HEK293 (cell line): ENCODE results near the gene ZNF428.
A peak's percentile ranks its signal among the peaks of the same experiment; 100 is the strongest.
"Not testable (repeated sequence)": the region's sequence is repeated elsewhere in the genome, so short reads cannot be mapped to it uniquely, and the experiment has no call there.

Experiments used
- CTCF ChIA-PET: fragments of 350-600 bp; formaldehyde crosslinking; extraction: SDS; loops from one replicate; lab custom pipeline; 2021; ENCODE audit warnings: antibody characterized with exemption; lab: Yijun Ruan, JAX
- POLR2A ChIA-PET: fragments of 300-600 bp; formaldehyde crosslinking; extraction: SDS; loops from one replicate; lab custom pipeline; 2020; ENCODE audit warnings: antibody characterized with exemption, inconsistent platforms; lab: Yijun Ruan, JAX
- H3K27ac ChIP-seq: fragments of 200-500 bp; sonication (Bioruptor generic); 2 replicates; pipeline ENCODE4 v1.5.1; 2014; ENCODE audit warnings: low read depth, low read length, control low read depth, inconsistent platforms; ENCODE audit errors: extremely low read depth
- H3K36me3 ChIP-seq, 2 experiments: fragments of 200-500 bp in 1 of 2; sonication (Bioruptor generic) in 1 of 2; 1 replicate in 1 of 2; 2 replicates in 1 of 2; pipeline ENCODE4 v1.5.1; 2014 to 2017; ENCODE audit warnings: inconsistent platforms in 2 of 2, low read length in 2 of 2; ENCODE audit not compliant: control insufficient read depth in 2 of 2, insufficient read depth in 1 of 2
- H3K4me1 ChIP-seq: fragments of 200-500 bp; sonication (Bioruptor generic); 2 replicates; pipeline ENCODE4 v1.5.1; 2014; ENCODE audit warnings: mild to moderate bottlenecking, low read length, inconsistent platforms; ENCODE audit not compliant: control insufficient read depth, insufficient read depth
- H3K4me3 ChIP-seq: 2 replicates; pipeline ENCODE4 v1.5.1; 2011; ENCODE audit warnings: low read depth, mild to moderate bottlenecking, control low read depth, low read length, moderate library complexity
- H3K9me3 ChIP-seq: fragments of 200-500 bp; sonication (Bioruptor generic); 2 replicates; pipeline ENCODE4 v1.5.1; 2014; ENCODE audit warnings: low read depth, low read length, inconsistent platforms; ENCODE audit not compliant: control insufficient read depth, insufficient read depth
- FEZF1 ChIP-seq: fragments of 450-650 bp; formaldehyde crosslinking; IDR thresholded peaks from 2 replicates; pipeline ENCODE4 v1.5.1; 2016; ENCODE audit warnings: missing biosample characterization, missing genetic modification characterization
- GLIS2 ChIP-seq: fragments of 450-650 bp; formaldehyde crosslinking; IDR thresholded peaks from 2 replicates; pipeline ENCODE4 v1.5.1; 2016; ENCODE audit warnings: missing biosample characterization, missing genetic modification characterization
- IKZF3 ChIP-seq: fragments of 450-650 bp; IDR thresholded peaks from 2 replicates; pipeline ENCODE4 v1.5.0; 2018; ENCODE audit warnings: missing biosample characterization, mild to moderate bottlenecking, missing genetic modification characterization, moderate library complexity
- KLF8 ChIP-seq: fragments of 450-650 bp; formaldehyde crosslinking; IDR thresholded peaks from 2 replicates; pipeline ENCODE4 v1.5.1; 2016; ENCODE audit warnings: missing biosample characterization, missing genetic modification characterization
- PRDM1 ChIP-seq: fragments of 450-650 bp; formaldehyde crosslinking; IDR thresholded peaks from 2 replicates; pipeline ENCODE4; 2016; ENCODE audit warnings: missing biosample characterization, missing genetic modification characterization
- PRDM10 ChIP-seq: fragments of 450-650 bp; formaldehyde crosslinking; IDR thresholded peaks from 2 replicates; pipeline ENCODE4 v1.5.1; 2016; ENCODE audit warnings: missing biosample characterization, missing genetic modification characterization
- RBAK ChIP-seq: fragments of 450-650 bp; formaldehyde crosslinking; IDR thresholded peaks from 2 replicates; pipeline ENCODE4 v1.5.1; 2016; ENCODE audit warnings: missing biosample characterization, missing genetic modification characterization
- ZBTB20 ChIP-seq: fragments of 450-650 bp; formaldehyde crosslinking; IDR thresholded peaks from 2 replicates; pipeline ENCODE4 v1.5.1; 2016; ENCODE audit warnings: missing biosample characterization, missing genetic modification characterization
- ZBTB8A ChIP-seq: fragments of 450-650 bp; formaldehyde crosslinking; IDR thresholded peaks from 2 replicates; pipeline ENCODE4 v1.5.1; 2016; ENCODE audit warnings: missing biosample characterization, missing genetic modification characterization
- ZNF146 ChIP-seq: fragments of 450-650 bp; formaldehyde crosslinking; IDR thresholded peaks from 2 replicates; pipeline ENCODE4 v1.5.1; 2016; ENCODE audit warnings: missing biosample characterization, missing genetic modification characterization
- ZNF311 ChIP-seq: fragments of 450-650 bp; formaldehyde crosslinking; IDR thresholded peaks from 2 replicates; pipeline ENCODE4 v1.5.1; 2017; ENCODE audit warnings: missing biosample characterization, missing genetic modification characterization, borderline replicate concordance
- ZNF350 ChIP-seq: fragments of 450-650 bp; formaldehyde crosslinking; IDR thresholded peaks from 2 replicates; pipeline ENCODE4 v1.5.0; 2017; ENCODE audit warnings: missing biosample characterization, mild to moderate bottlenecking, missing genetic modification characterization
- ZNF362 ChIP-seq: fragments of 450-650 bp; formaldehyde crosslinking; IDR thresholded peaks from 2 replicates; pipeline ENCODE4 v1.5.1; 2016; ENCODE audit warnings: missing biosample characterization, missing genetic modification characterization
- ZNF423 ChIP-seq: fragments of 450-650 bp; formaldehyde crosslinking; IDR thresholded peaks from 2 replicates; pipeline ENCODE4 v1.5.1; 2016; ENCODE audit warnings: missing biosample characterization, missing genetic modification characterization
- ZNF426 ChIP-seq: fragments of 450-650 bp; formaldehyde crosslinking; IDR thresholded peaks from 2 replicates; pipeline ENCODE4 v1.5.1; 2017; ENCODE audit warnings: missing biosample characterization, missing genetic modification characterization, mild to moderate bottlenecking, inconsistent platforms, moderate library complexity
- ZNF560 ChIP-seq: fragments of 450-650 bp; formaldehyde crosslinking; IDR thresholded peaks from 2 replicates; pipeline ENCODE4 v1.5.1; 2017; ENCODE audit warnings: missing biosample characterization, missing genetic modification characterization, borderline replicate concordance
- ZNF621 ChIP-seq: fragments of 450-650 bp; formaldehyde crosslinking; IDR thresholded peaks from 2 replicates; pipeline ENCODE4 v1.5.1; 2017; ENCODE audit warnings: missing biosample characterization, missing genetic modification characterization
- ZNF658 ChIP-seq: fragments of 450-650 bp; formaldehyde crosslinking; IDR thresholded peaks from 2 replicates; pipeline ENCODE4; 2016; ENCODE audit warnings: missing biosample characterization, missing genetic modification characterization
- ZNF843 ChIP-seq: fragments of 450-650 bp; formaldehyde crosslinking; IDR thresholded peaks from 2 replicates; pipeline ENCODE4 v1.5.1; 2016; ENCODE audit warnings: missing biosample characterization, missing genetic modification characterization
- ZSCAN23 ChIP-seq: fragments of 450-650 bp; formaldehyde crosslinking; IDR thresholded peaks from 2 replicates; pipeline ENCODE4 v1.5.1; 2016; ENCODE audit warnings: missing biosample characterization, missing genetic modification characterization
- ZSCAN4 ChIP-seq: fragments of 450-650 bp; formaldehyde crosslinking; IDR thresholded peaks from 2 replicates; pipeline ENCODE4 v1.5.1; 2017; ENCODE audit warnings: missing biosample characterization, missing genetic modification characterization
- TF ChIP-seq, protein P1 (sequence below): fragments of 450-650 bp; formaldehyde crosslinking; IDR thresholded peaks from 2 replicates; pipeline ENCODE4 v1.5.1; 2016; ENCODE audit warnings: missing biosample characterization, missing genetic modification characterization
- TF ChIP-seq, protein P2 (sequence below): fragments of 450-650 bp; formaldehyde crosslinking; IDR thresholded peaks from 2 replicates; pipeline ENCODE4 v1.5.1; 2016; ENCODE audit warnings: missing biosample characterization, missing genetic modification characterization

ZNF428 gene

DNA sequence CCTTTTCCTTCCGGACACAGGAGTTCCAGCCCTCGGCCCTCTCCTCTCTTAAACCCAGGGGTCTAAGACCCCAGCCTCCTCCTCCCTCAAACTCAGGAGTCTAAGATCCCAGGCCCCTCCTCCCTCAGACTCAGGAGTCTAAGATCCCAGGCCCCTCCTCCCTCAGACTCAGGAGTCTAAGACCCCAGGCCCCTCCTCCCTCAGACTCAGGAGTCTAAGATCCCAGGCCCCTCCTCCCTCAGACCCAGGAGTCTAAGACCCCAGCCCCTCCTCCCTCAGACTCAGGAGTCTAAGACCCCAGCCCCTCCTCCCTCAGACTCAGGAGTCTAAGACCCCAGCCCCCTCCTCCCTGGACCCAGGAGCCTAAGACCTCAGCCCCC, 16.1 kb upstream of the ZNF428 start:
- H3K4me3 ChIP-seq, H3K9me3 ChIP-seq, CTCF ChIA-PET, H3K27ac ChIP-seq, H3K36me3 ChIP-seq: not testable (repeated sequence)
- POLR2A ChIA-PET, result interaction anchor here (1.5 kb wide), 1 partner anchor 33 kb away, joined by 4 read pairs; no protein-coding TSS in a partner anchor
- peaks cover 17% of the 10 kb centered on the region for H3K4me1 ChIP-seq

- peaks cover 0 to 9% of the 10 kb centered on the region in 2 experiments; a peak in 1 of 3 replicates for H3K36me3 ChIP-seq
- POLR2A ChIA-PET, result interaction anchor here (1.5 kb wide), 1 partner anchor 33 kb away, joined by 4 read pairs; no protein-coding TSS in a partner anchor
- no peak overlapping the region for H3K27ac ChIP-seq
- CTCF ChIA-PET, result interaction anchor here (0.9 kb wide), 1 partner anchor 16 kb away, joined by 3 read pairs; no protein-coding TSS in a partner anchor
- H3K4me1 ChIP-seq, result peaks cover 13% of the 10 kb centered on the region
- no peak overlapping the region for H3K4me3 ChIP-seq
- H3K9me3 ChIP-seq, result no peaks in the 10 kb centered on the region
- TF ChIP-seq, protein P1, sequence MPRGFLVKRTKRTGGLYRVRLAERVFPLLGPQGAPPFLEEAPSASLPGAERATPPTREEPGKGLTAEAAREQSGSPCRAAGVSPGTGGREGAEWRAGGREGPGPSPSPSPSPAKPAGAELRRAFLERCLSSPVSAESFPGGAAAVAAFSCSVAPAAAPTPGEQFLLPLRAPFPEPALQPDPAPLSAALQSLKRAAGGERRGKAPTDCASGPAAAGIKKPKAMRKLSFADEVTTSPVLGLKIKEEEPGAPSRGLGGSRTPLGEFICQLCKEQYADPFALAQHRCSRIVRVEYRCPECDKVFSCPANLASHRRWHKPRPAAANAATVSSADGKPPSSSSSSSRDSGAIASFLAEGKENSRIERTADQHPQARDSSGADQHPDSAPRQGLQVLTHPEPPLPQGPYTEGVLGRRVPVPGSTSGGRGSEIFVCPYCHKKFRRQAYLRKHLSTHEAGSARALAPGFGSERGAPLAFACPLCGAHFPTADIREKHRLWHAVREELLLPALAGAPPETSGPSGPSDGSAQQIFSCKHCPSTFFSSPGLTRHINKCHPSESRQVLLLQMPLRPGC (tag by site-specific recombination), result no peak
- no peak for TF ChIP-seq ZNF146 (tag by site-specific recombination)
- TF ChIP-seq ZSCAN23, result no peak
- no peak for TF ChIP-seq ZNF843 (tag by site-specific recombination)
- TF ChIP-seq ZSCAN4 (tag by site-specific recombination), result no peak
- TF ChIP-seq ZBTB20, result peak; percentile 33; the same call in 1 of the 2 replicates
- TF ChIP-seq FEZF1, result no peak
- no peak for TF ChIP-seq ZBTB8A
- TF ChIP-seq ZNF560 (tag by site-specific recombination), result no peak
- TF ChIP-seq ZNF311, result no peak
- no peak for TF ChIP-seq KLF8 (tag by site-specific recombination)
- TF ChIP-seq PRDM10 (tag by site-specific recombination), result peak; percentile 99
- TF ChIP-seq ZNF426 (tag by site-specific recombination), result no peak
- TF ChIP-seq ZNF423, result peak; percentile 46; the same call in 1 of the 2 replicates
- TF ChIP-seq ZNF658 (tag by site-specific recombination), result no peak
- no peak for TF ChIP-seq ZNF350 (tag by site-specific recombination)
- TF ChIP-seq IKZF3 (tag by site-specific recombination), result peak; percentile 2
- TF ChIP-seq GLIS2 (tag by site-specific recombination), result peak; percentile 51; the same call in 1 of the 2 replicates
- TF ChIP-seq, protein P2, sequence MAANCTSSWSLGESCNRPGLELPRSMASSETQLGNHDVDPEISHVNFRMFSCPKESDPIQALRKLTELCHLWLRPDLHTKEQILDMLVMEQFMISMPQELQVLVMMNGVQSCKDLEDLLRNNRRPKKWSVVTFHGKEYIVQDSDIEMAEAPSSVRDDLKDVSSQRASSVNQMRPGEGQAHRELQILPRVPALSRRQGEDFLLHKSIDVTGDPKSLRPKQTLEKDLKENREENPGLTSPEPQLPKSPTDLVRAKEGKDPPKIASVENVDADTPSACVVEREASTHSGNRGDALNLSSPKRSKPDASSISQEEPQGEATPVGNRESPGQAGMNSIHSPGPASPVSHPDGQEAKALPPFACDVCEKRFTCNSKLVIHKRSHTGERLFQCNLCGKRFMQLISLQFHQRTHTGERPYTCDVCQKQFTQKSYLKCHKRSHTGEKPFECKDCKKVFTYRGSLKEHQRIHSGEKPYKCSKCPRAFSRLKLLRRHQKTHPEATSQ (tag by site-specific recombination), result no peak
- TF ChIP-seq ZNF621 (tag by site-specific recombination), result no peak
- TF ChIP-seq ZNF362 (tag by site-specific recombination), result no peak
- no peak for TF ChIP-seq RBAK (tag by site-specific recombination)
- no peak for TF ChIP-seq PRDM1 (tag by site-specific recombination)
Measured at GRCh38 chr19:43634872-43635560, 15.6 kb upstream of the ZNF428 start.
